Mammary epithelial cell (primary cell): ENCODE data around the gene CASR.

Experiments used
- CTCF ChIP-seq, 2 donors: IDR thresholded peaks in 1 of 2; conservative IDR thresholded peaks in 1 of 2; 2 replicates each; pipeline ENCODE4 v1.5.1; 2011 to 2012; ENCODE audit warnings: inconsistent platforms in 2 of 2, low read length in 2 of 2, mild to moderate bottlenecking in 2 of 2, control low read depth in 1 of 2, low read depth in 1 of 2; ENCODE audit not compliant: insufficient read depth in 1 of 2; ENCODE audit errors: extremely low read depth in 1 of 2
- EZH2 ChIP-seq: IDR thresholded peaks from 2 replicates; pipeline ENCODE4 v1.6.1; 2012; ENCODE audit warnings: low read length, inconsistent platforms, borderline replicate concordance

GRCh38 chr3:122232485-122232884, 49.0 kb downstream of the CASR start:
- TF ChIP-seq CTCF (conservative IDR thresholded peaks at IDR 0.05 in 1 of 2, IDR thresholded peaks at IDR 0.05 in 1 of 2; ENCODE audit: extremely low read depth in 1 of 2, insufficient read depth in 1 of 2, low read depth in 1 of 2, low read length in 2 of 2), result no peak
- no peak for TF ChIP-seq EZH2
